A549 treated with Hydrocortisone at 1 μM for 4 hours (cell line): Measurements from ENCODE around the gene CD7. TPM values are rescaled to one million over a fixed set of nuclear protein-coding genes. Genes with fewer than 3 reads are reported as not detected.

Experiments used
- total RNA-seq: library from RNA; stranded (reverse); fragments of 200-300 nt; extraction: Qiagen RNA extraction; gene quantifications from 5 replicates; pipeline ENCODE4 v1.2.3, GENCODE V29; 2022

The CD7 gene
- total RNA-seq = 0.17 to 0.28 TPM (median 0.19 TPM) in 4 of 5 replicates, not detected in the other

GRCh38 chr17:82317394-82318168, at the start of gene CD7:
CD7 (minus strand) TSS chr17:82317608; CDS start chr17:82317495, 113 bp downstream.

DNA sequence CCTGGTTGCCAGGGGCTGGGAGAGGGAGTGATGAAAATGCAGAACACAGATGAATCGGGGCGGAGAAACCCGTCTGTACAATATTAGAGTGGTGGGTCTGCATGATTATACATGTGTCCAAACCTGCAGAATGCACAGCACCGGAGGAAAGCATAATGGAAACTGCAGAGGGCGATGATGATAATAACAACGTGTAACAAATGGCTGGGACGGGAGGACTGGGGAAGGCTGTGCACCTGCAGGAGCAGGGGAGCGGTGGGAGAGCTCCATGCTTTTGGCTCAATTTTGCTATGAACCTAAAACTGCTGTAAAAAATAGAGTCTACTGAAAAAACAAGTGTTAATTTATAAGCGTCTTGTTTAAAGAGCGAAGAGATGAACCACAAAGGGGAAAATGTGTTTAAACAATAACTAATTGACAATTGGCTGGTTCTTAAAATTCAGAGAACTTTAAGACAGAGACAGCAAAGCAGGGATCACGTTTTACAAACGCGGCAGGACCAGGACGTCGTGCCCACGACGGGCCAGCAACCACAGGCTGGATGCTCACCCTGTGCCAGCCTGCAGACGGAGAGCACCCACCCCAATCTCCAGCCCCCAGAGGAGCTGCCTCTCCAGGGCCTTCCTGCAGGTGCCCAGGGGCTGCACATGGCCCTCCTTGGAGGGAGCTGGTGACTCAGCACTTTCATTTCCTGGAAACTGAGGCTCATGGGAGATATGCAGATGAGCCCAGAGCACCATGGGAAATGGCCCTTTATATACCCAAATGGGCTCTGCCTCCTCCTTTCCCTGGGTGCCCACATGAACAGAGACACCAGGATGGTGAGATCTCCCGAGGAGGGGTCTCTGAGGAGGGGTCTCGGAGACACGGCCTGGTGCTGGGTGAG, 41.3 kb upstream of the CD7 start, which contains the start of gene TEX19:
TEX19 (plus strand) TSS at position 783 of the 886 bp plus-strand sequence. CDS start 2,904 bp downstream, outside the sequence.

DNA sequence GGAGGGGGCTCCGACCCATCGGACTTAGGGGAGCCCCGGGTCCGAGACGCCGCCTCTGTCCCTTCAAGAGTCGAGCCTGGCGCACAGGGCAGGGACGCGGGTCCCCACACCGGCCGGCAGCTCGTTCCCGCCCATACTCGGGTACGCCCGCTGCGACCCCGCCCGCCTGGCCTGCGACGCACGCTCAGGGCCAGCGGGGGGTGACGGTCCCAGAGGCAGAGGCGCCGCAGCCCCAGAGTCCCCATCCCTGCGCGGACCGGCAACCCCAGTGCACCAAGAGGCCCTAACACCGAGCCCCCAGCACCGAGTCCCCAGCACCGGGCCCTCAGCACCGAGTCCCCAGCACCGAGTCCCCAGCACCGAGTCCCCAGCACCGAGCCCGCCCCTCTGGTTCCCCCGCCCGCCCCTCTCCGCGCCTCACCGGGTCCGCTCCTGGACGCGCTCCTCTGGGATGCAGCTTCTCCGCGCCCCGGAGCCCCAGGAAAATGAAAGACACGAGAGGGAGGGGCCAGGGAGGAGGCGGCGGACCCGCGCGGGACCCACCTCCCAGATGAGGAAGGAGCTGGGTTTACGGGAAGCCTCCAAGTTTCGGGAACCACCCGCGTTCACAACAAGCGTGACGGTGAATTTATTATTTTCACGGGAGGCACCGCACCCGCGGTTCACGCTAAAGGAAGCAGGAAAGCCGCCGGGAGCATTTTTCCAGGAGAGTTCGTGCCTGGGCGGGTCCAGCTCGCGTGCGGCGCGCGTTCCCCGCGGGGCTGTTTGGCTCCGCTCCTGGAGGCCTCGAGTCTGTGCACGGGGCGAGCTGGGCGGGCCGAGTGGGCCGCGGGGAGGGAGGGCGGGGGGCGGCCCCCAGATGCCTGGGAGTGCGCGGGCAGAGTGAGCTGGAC, 16.1 kb upstream of the CD7 start, which contains the start of gene SECTM1:
SECTM1 (minus strand) TSS at position 488 of the 893 bp plus-strand sequence. CDS start 6,526 bp downstream, outside the sequence.

GRCh38 chr17:82273327-82274133, 43.9 kb downstream of the CD7 start, which contains the start of gene CSNK1D:
CSNK1D (minus strand) TSS chr17:82273700; CDS start chr17:82273381, 319 bp downstream.

Other genes with a start within 250 kb of the CD7 start
- 132 to 142 TPM (median 139 TPM) in 5 replicates for gene FASN, start 219.4 kb downstream of the CD7 start, total RNA-seq
- gene CCDC57, start 104.8 kb downstream of the CD7 start, total RNA-seq = 19.5 to 28.4 TPM (median 27.6 TPM) in 5 replicates
- gene SLC16A3, start 88.6 kb downstream of the CD7 start, total RNA-seq = 131 to 168 TPM (median 149 TPM) in 5 replicates
- 225 to 238 TPM (median 229 TPM) in 5 replicates for gene CSNK1D, start 43.9 kb downstream of the CD7 start, total RNA-seq
- 1.4 to 3.6 TPM (median 2.1 TPM) in 5 replicates for gene SECTM1, start 16.2 kb upstream of the CD7 start, total RNA-seq
- gene TEX19, start 41.6 kb upstream of the CD7 start, total RNA-seq = 0.26 to 0.63 TPM (median 0.46 TPM) in 5 replicates
- gene UTS2R, start 54.2 kb upstream of the CD7 start, total RNA-seq = 0.08 TPM in 1 of 5 replicates, not detected in the others
- gene HEXD, start 100.7 kb upstream of the CD7 start, total RNA-seq = 11.6 to 14.6 TPM (median 13.0 TPM) in 5 replicates
- gene OGFOD3, start 101.0 kb upstream of the CD7 start, total RNA-seq = 20.3 to 25.1 TPM (median 22.9 TPM) in 5 replicates
- 52.7 to 57.5 TPM (median 53.5 TPM) in 5 replicates for gene CYBC1, start 133.1 kb upstream of the CD7 start, total RNA-seq
- gene NARF, start 141.1 kb upstream of the CD7 start, total RNA-seq = 45.0 to 58.4 TPM (median 55.4 TPM) in 5 replicates
- 46.9 to 55.6 TPM (median 53.2 TPM) in 5 replicates for gene FOXK2, start 202.1 kb upstream of the CD7 start, total RNA-seq